ENCODE data around the gene TPRG1.

DNA sequence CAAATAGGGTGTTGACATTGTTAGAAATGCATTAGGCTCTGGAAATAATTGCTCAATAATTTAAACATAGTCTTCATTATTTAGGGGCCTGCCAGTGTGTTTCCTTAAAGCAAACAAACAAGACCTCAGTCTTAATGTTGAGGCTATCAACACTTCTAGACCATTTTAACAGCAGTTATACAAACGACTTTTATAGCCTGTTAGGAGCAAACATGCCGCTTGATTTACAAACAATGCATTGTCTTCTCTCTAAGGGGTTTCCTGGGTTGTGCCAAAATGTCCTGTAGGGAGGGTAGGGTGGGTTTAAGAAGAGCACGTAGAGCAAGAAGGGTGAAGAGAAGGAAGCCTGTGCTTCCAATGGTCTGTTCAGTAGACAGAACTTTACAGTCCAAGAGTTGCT is 53.7 kb downstream of the TPRG1 start:
- TF ChIP-seq ZNF274 (IDR thresholded peaks at IDR 0.05; ENCODE audit: low read depth, low read length) (no peak), SUZ12 (IDR thresholded peaks at IDR 0.05; ENCODE audit: extremely low read depth, insufficient read depth, insufficient read length) (no peak), YY1 (IDR thresholded peaks at IDR 0.05; ENCODE audit: insufficient read depth, insufficient read length) (no peak)

All from NT2/D1 (cell line).